ENCODE measurements around the gene HTR6. TPM values are rescaled to one million over a fixed set of nuclear protein-coding genes. Genes with fewer than 3 reads are reported as not detected.

The HTR6 gene
- total RNA-seq, 1 donor from 2014 or later: not detected

DNA sequence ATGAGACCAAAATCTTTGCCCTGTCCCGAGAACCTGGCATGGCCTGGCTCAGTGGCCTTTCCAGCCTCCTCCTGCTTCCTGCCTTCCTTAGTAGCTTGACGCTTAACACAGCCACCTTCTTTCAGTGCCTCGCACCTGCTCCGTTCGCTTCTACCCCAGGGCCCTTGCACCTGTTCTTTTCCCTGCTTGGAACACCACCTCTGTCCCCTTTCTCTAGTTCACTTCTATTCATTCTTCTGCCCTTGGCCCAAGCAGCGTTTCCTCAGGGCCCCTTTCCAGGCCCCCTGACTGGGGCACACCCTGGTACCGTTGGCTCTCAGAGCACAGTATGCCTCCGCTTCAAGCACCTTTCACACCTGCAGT is 9.0 kb upstream of the HTR6 start:
- no peak for DNase-seq (ENCODE audit: low read depth)
- Histone ChIP-seq H3K27me3 (ENCODE audit: control insufficient read depth, insufficient read depth, low read length) (no peaks in the 10 kb centered on the region), H3K36me3 (ENCODE audit: control insufficient read depth, insufficient read depth, low read length) (no peaks in the 10 kb centered on the region), H3K4me3 (ENCODE audit: low read depth, low read length) (no peak overlapping the region)
- TF ChIP-seq, protein P1, sequence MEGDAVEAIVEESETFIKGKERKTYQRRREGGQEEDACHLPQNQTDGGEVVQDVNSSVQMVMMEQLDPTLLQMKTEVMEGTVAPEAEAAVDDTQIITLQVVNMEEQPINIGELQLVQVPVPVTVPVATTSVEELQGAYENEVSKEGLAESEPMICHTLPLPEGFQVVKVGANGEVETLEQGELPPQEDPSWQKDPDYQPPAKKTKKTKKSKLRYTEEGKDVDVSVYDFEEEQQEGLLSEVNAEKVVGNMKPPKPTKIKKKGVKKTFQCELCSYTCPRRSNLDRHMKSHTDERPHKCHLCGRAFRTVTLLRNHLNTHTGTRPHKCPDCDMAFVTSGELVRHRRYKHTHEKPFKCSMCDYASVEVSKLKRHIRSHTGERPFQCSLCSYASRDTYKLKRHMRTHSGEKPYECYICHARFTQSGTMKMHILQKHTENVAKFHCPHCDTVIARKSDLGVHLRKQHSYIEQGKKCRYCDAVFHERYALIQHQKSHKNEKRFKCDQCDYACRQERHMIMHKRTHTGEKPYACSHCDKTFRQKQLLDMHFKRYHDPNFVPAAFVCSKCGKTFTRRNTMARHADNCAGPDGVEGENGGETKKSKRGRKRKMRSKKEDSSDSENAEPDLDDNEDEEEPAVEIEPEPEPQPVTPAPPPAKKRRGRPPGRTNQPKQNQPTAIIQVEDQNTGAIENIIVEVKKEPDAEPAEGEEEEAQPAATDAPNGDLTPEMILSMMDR (IDR thresholded peaks at IDR 0.05; ENCODE audit: insufficient read depth, low read length, poor library complexity, severe bottlenecking): no peak

DNA sequence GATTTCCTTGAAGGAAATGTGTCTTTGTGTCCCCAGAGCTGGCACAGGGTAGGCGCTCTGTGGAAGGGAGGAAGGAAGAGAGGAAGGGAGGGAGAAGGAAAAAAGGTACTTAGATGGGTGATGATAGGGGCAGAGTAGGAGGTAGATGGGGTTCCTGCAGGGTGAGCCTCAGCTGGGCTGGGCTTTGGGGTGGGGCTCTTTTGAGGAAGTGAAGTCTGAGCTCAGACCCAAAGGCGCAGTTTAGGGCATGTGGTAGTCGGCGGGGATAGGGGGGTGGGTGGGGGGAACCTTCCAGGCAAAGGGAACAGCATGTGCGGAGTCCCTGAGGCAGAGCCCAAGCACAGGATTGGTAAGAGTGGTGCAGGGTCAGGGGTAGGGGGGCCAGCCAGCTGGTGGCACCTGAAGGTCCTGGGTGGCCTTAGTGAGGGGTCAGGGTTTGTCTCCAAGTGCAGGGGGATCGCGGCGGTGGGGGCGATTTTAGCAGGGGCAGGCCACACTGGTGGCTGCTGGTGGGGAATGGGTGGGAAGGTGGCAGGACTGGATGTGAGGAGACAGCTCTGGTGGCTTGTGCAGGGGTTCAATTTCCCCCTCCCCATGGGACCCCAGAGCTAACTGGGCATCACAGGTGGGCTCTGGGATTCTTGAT is 8.4 kb upstream of the HTR6 start:
- no peak overlapping the region for H3K4me3 ChIP-seq (ENCODE audit: low read depth, low read length)
- TF ChIP-seq, protein P1 (IDR thresholded peaks at IDR 0.05; ENCODE audit: insufficient read depth, low read length, poor library complexity, severe bottlenecking): no peak
- H3K36me3 ChIP-seq (ENCODE audit: control insufficient read depth, insufficient read depth, low read length): no peaks in the 10 kb centered on the region
- H3K27me3 ChIP-seq (ENCODE audit: control insufficient read depth, insufficient read depth, low read length): no peaks in the 10 kb centered on the region
- DNase-seq (ENCODE audit: low read depth): no peak

- no peaks in the 10 kb centered on the region for H3K27me3 ChIP-seq (ENCODE audit: control insufficient read depth, insufficient read depth, low read length)
- no peak for DNase-seq (ENCODE audit: low read depth)
- no peak overlapping the region for H3K4me3 ChIP-seq (ENCODE audit: low read depth, low read length)
- TF ChIP-seq, protein P1 (IDR thresholded peaks at IDR 0.05; ENCODE audit: insufficient read depth, low read length, poor library complexity, severe bottlenecking): no peak
- H3K36me3 ChIP-seq (ENCODE audit: control insufficient read depth, insufficient read depth, low read length): no peaks in the 10 kb centered on the region
Observed at GRCh38 chr1:19656780-19657466, 7.8 kb upstream of the HTR6 start.

DNA sequence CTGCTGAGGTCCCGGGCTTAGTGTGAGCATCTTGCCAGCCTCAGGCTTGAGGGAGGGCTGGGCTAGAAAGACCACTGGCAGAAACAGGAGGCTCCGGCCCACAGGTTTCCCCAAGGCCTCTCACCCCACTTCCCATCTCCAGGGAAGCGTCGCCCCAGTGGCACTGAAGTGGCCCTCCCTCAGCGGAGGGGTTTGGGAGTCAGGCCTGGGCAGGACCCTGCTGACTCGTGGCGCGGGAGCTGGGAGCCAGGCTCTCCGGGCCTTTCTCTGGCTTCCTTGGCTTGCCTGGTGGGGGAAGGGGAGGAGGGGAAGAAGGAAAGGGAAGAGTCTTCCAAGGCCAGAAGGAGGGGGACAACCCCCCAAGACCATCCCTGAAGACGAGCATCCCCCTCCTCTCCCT is 7.2 kb upstream of the HTR6 start:
- TF ChIP-seq, protein P1 (IDR thresholded peaks at IDR 0.05; ENCODE audit: insufficient read depth, low read length, poor library complexity, severe bottlenecking): no peak
- no peak overlapping the region for H3K4me3 ChIP-seq (ENCODE audit: low read depth, low read length)
- no peaks in the 10 kb centered on the region for H3K27me3 ChIP-seq (ENCODE audit: control insufficient read depth, insufficient read depth, low read length)
- DNase-seq (ENCODE audit: low read depth): no peak
- no peaks in the 10 kb centered on the region for H3K36me3 ChIP-seq (ENCODE audit: control insufficient read depth, insufficient read depth, low read length)

DNA sequence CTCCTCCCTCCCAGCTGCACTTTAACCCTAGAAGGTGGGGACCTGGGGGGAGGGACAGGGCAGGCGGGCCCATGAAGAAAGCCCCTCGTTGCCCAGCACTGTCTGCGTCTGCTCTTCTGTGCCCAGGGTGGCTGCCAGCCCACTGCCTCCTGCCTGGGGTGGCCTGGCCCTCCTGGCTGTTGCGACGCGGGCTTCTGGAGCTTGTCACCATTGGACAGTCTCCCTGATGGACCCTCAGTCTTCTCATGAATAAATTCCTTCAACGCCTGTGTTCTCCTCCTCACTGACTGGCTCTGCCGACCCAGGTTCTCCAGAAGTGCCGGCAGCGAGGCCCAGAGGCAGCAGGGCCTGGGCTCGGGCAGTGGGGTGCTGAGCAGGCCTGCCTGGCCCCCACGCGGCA is 6.5 kb upstream of the HTR6 start:
- TF ChIP-seq, protein P1 (IDR thresholded peaks at IDR 0.05; ENCODE audit: insufficient read depth, low read length, poor library complexity, severe bottlenecking): no peak
- Histone ChIP-seq H3K4me3 (ENCODE audit: low read depth, low read length) (no peak overlapping the region), H3K36me3 (ENCODE audit: control insufficient read depth, insufficient read depth, low read length) (no peaks in the 10 kb centered on the region), H3K27me3 (ENCODE audit: control insufficient read depth, insufficient read depth, low read length) (peaks cover 5% of the 10 kb centered on the region)
- DNase-seq (ENCODE audit: low read depth): no peak

Data from kidney epithelial cell (primary cell).